GM12873 (cell line): ENCODE measurements around the gene SPEG.

Experiments
- TF ChIP-seq, protein P1 (sequence below): IDR thresholded peaks from 2 replicates; pipeline ENCODE4 v1.5.1; 2012; ENCODE audit warnings: low read depth, mild to moderate bottlenecking, moderate library complexity, low read length, control low read depth; ENCODE audit not compliant: insufficient read depth; ENCODE audit errors: missing control alignments

The SPEG gene

DNA sequence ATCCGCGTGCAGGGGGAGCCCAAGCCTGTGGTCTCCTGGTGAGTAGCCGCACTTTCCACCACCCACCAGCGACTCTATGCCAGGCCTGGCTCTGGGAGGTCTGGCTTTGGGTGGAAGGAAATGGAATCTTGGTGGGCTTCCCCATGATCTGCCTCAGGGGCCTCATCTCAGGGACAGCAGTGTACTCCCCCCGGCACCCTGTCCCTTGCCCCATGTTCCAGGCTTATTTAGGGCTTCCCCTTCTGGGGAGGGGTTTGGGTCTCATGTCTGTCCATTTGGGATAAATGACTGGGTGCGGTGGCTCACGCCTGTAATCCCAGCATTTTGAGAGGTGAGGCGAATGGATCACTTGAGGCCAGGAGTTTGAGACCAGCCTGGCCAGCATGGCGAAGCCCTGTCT is 27.7 kb downstream of the SPEG start:
- TF ChIP-seq, protein P1, sequence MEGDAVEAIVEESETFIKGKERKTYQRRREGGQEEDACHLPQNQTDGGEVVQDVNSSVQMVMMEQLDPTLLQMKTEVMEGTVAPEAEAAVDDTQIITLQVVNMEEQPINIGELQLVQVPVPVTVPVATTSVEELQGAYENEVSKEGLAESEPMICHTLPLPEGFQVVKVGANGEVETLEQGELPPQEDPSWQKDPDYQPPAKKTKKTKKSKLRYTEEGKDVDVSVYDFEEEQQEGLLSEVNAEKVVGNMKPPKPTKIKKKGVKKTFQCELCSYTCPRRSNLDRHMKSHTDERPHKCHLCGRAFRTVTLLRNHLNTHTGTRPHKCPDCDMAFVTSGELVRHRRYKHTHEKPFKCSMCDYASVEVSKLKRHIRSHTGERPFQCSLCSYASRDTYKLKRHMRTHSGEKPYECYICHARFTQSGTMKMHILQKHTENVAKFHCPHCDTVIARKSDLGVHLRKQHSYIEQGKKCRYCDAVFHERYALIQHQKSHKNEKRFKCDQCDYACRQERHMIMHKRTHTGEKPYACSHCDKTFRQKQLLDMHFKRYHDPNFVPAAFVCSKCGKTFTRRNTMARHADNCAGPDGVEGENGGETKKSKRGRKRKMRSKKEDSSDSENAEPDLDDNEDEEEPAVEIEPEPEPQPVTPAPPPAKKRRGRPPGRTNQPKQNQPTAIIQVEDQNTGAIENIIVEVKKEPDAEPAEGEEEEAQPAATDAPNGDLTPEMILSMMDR, result no peak

DNA sequence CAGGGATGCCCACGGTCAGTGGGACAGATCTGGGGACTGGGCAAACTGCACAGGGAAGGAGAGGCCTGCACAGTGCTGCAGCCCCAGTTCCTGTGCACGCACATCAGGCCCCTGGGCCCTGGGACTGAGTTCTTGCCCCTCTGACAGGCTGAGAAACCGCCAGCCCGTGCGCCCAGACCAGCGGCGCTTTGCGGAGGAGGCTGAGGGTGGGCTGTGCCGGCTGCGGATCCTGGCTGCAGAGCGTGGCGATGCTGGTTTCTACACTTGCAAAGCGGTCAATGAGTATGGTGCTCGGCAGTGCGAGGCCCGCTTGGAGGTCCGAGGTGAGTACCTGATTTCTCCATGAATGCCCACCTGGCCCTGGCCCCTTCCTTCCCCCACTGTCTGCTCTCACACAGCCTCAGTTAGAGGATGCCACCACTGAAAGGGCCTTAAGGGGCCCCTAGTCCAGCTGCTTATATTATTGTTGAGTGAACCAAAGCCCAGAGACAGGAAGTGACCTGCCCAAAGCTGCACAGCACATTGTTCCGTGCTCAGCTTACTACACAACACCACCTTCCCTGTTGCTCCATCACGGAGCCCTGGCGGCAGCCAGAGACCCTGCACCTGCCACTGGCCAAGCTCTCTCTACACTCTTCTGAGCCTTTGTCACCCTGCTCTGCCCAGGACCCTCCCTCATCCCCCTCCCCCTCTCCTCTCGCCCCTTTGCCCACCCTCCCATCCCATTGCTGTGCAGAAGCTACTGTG is 29.8 kb downstream of the SPEG start:
- TF ChIP-seq, protein P1, result no peak

DNA sequence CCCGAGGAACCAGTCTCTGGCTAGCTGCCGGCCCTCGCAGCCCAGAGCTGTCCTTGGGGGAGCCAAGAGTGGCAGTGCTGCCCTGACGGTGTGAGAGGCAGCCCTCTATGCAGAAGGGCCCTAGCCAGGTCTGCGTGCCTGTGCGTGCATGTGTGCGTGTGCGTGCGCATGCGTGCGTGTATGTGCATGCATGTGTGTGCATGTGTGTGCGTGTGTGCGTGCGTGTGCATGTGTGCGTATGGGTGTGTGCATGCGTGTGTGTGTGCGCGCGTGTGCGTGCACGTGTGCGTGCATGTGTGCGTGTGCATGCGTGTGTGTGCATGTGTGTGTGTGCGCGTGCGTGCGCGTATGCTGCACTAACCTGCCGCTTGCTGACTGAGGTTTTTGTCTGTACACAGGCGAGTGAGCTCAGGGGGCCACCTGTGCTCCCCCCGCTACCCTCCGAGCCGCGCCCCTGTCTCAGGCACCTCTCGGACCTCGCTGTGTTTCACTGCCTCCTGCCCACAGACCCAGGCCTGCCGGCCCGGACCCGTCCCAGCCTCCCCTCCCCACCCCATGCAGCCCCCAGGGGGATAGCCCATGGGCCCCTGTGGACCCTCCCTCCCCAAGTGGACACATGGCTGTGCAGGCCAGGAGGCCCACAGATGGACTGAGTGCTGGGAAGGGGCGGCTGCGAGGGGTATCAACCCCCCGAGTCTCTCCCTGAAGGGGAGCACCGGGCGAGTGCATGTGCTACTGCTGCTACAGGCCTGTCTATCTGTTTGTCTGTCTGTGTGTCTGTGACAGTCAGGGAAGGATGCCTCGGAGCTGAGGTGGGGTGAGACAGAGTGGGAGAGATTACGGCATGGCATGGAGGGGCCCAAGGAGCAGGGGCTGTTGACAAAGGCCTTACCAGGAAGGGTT is 31.3 kb downstream of the SPEG start:
- TF ChIP-seq, protein P1, result no peak

DNA sequence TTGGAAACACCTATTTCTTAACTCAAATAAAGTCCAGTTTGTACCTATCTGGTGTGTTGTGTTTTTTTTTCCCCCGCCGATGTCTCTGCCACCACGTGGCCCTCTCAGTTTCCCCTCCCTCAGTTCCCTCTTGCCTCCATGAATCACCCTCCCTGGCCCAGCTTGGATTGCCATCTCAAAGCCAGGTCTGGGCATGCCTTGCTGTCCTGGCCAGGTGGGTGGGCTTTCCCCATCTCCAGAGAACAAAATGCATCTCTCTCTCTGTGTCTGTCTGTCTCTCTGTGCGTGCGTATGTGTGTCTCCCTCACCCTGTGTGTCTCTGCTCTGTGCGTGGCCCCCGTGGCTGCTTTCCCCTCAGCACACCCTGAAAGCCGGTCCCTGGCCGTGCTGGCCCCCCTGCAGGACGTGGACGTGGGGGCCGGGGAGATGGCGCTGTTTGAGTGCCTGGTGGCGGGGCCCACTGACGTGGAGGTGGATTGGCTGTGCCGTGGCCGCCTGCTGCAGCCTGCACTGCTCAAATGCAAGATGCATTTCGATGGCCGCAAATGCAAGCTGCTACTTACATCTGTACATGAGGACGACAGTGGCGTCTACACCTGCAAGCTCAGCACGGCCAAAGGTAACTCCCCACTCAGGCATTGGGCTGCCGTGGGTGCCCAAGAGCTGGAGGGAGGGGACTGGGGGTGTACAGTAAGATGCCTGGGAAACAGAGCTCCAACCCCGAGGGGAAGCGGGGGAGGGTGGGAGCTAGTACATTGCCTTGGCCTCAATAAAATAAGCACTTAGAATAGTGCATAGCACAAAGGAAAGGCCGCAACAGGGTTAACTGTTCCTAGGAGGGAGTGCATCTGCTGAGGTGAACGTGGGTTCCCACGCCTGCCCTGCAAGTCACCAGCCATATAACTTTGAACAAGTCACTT is 32.4 kb downstream of the SPEG start:
- TF ChIP-seq, protein P1, result no peak

DNA sequence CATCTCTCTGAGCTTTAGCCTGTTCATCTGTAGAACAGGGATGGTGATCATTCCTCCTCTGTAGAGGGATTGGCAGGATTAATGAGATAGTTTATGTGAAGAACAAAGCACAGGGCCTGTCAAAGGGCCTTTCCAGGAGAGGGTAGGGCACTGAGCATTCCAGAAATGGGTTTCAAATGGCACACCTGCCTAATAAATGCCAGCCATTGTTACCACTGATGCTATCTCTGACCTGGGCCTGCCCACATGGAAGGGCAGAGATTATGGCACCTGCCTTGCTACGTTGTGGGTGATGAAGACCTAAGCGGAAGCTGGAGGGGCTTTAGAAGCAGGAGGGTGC is 33.1 kb downstream of the SPEG start:
- TF ChIP-seq, protein P1, result no peak

DNA sequence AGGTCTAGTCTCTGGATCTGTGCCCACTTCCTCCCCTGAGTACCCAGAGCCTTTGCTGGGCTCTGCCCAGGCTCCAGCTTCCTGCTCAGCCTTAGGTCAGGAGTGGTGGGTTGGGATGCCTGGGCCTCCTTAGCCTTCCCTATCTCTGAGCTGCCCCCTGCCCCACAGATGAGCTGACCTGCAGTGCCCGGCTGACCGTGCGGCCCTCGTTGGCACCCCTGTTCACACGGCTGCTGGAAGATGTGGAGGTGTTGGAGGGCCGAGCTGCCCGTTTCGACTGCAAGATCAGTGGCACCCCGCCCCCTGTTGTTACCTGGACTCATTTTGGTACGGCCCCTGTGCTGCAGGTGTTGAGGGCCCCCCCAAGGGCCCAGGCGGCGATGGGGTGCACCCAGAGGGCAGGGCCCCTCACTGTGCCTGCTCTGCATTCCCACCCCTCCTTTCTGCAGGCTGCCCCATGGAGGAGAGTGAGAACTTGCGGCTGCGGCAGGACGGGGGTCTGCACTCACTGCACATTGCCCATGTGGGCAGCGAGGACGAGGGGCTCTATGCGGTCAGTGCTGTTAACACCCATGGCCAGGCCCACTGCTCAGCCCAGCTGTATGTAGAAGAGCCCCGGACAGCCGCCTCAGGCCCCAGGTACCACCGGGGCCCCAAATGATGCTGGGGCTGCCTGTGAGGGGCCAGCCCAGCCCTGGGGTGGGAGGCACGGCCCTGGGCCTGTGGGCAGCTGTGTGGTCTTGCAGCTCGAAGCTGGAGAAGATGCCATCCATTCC is 34.0 kb downstream of the SPEG start:
- TF ChIP-seq, protein P1, result no peak
